Prostate gland (tissue), 2 donors: ENCODE results near the gene INHBE. TPM values are rescaled to one million over a fixed set of nuclear protein-coding genes. Genes with fewer than 3 reads are reported as not detected.

Experiments
- DNase-seq: peaks from one replicate; pipeline ENCODE4 v3.0.0-alpha.2; 2019; ENCODE audit warnings: low spot score
- H3K27ac ChIP-seq, 2 donors: fragments of 200-600 bp; sonication (generic); 2 replicates each; pipeline ENCODE4 v1.5.1; 2017 to 2019
- H3K27me3 ChIP-seq: fragments of 200-600 bp; sonication (generic); replicated peaks from 2 replicates; pipeline ENCODE4 v1.5.1; 2019; ENCODE audit not compliant: insufficient read depth
- H3K36me3 ChIP-seq, 2 donors: fragments of 200-600 bp; sonication (generic); 1 replicate in 1 of 2; 2 replicates in 1 of 2; pipeline versions ENCODE4 v1.5.1 to v1.8.1; 2017 to 2019
- H3K4me1 ChIP-seq: fragments of 200-600 bp; sonication (generic); replicated peaks from 2 replicates; pipeline ENCODE4 v1.5.1; 2019
- H3K4me3 ChIP-seq, 2 donors: fragments of 200-600 bp; sonication (generic); 2 replicates each; pipeline ENCODE4 v1.5.1; 2017 to 2019
- H3K9me3 ChIP-seq: fragments of 200-600 bp; sonication (generic); 2 replicates; pipeline ENCODE4 v1.5.1; 2017
- POLR2A ChIP-seq: fragments of 450-650 bp; IDR thresholded peaks from one replicate; pipeline ENCODE4 v1.6.1; 2016; ENCODE audit warnings: antibody characterized with exemption, mild to moderate bottlenecking
- POLR2AphosphoS5 ChIP-seq: sonication (generic); formaldehyde crosslinking; IDR thresholded peaks from one replicate; pipeline ENCODE4 v1.6.1; 2017; ENCODE audit warnings: antibody characterized with exemption
- WGBS: methylation state at CpG from one replicate; pipeline ENCODE4 v1.1.5; 2018; 5-methylcytosine and 5-hydroxymethylcytosine counted together
- intact Hi-C: fragments of 100-400 bp; cut with DNase I; formaldehyde crosslinking; loops from one replicate; pipeline ENCODE4 v1.14.2; 2022
- total RNA-seq, 2 donors: library from RNA; depleted of rRNA; stranded (reverse); fragments of >200 nt; gene quantifications; one replicate each; pipeline ENCODE4 v1.1.0, GENCODE V29; 2016
- TF ChIP-seq, protein P1 (sequence below), 4 experiments: fragments of 200-600 bp in 2 of 4; fragments of 450-650 bp in 2 of 4; sonication (generic) in 2 of 4; IDR thresholded peaks; 1 replicate in 3 of 4; 2 replicates in 1 of 4; pipeline ENCODE4 v1.5.1; 2016 to 2019; ENCODE audit warnings: antibody characterized with exemption in 4 of 4, mild to moderate bottlenecking in 2 of 4, moderate library complexity in 2 of 4

INHBE gene
- total RNA-seq, 2 donors from 2014 or later = not detected

DNA sequence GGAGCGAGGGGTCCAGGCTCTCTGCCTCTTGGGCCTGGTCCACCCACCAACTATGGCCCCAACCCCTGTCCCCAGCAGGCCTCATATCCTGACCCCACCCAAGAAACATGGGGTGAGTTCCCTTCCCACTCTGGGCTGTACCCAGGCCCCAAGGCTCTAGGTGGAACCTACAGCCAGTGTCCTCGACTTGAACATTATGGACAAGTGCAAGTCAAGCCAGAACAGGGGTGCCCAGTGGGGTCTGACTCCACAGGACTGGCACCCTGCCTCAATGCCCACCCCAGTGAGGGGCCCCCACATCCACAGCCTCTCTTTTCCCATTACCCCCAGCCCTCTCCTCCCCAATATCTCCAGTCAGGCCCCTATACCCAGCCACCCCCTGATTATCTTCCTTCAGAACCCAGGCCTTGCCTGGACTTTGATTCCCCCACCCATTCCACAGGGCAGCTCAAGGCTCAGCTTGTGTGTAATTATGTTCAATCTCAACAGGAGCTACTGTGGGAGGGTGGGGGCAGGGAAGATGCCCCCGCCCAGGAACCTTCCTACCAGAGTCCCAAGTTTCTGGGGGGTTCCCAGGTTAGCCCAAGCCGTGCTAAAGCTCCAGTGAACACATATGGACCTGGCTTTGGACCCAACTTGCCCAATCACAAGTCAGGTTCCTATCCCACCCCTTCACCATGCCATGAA, 16.0 kb downstream of the INHBE start:
- Histone ChIP-seq H3K4me1 (peaks cover 10% of the 10 kb centered on the region), H3K4me3 (no peak overlapping the region), H3K36me3 (no peaks in the 10 kb centered on the region), H3K27ac (no peak overlapping the region), H3K9me3 (no peaks in the 10 kb centered on the region), H3K27me3 (peaks cover 6% of the 10 kb centered on the region)
- intact Hi-C loops = no loop called here
- 94% methylated on average over 4 of the region's 4 CpGs for WGBS
- no peak for DNase-seq
- TF ChIP-seq POLR2A (no peak), POLR2AphosphoS5 (no peak)
- TF ChIP-seq, protein P1, sequence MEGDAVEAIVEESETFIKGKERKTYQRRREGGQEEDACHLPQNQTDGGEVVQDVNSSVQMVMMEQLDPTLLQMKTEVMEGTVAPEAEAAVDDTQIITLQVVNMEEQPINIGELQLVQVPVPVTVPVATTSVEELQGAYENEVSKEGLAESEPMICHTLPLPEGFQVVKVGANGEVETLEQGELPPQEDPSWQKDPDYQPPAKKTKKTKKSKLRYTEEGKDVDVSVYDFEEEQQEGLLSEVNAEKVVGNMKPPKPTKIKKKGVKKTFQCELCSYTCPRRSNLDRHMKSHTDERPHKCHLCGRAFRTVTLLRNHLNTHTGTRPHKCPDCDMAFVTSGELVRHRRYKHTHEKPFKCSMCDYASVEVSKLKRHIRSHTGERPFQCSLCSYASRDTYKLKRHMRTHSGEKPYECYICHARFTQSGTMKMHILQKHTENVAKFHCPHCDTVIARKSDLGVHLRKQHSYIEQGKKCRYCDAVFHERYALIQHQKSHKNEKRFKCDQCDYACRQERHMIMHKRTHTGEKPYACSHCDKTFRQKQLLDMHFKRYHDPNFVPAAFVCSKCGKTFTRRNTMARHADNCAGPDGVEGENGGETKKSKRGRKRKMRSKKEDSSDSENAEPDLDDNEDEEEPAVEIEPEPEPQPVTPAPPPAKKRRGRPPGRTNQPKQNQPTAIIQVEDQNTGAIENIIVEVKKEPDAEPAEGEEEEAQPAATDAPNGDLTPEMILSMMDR (IDR thresholded peaks at IDR 0.05) = no peak

DNA sequence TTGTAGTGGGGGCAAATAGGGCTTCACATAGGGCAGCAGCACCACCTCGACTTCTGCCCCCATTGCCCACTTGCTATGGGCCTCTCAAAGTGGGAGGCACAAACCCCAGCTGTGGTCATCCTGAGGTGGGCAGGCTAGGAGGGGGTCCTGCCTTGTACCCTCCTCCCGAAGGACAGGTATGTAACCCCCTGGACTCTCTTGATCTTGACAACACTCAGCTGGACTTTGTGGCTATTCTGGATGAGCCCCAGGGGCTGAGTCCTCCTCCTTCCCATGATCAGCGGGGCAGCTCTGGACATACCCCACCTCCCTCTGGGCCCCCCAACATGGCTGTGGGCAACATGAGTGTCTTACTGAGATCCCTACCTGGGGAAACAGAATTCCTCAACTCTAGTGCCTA, 16.6 kb downstream of the INHBE start:
- 97% methylated on average over 3 of the region's 3 CpGs for WGBS
- H3K27me3 ChIP-seq = peaks cover 10% of the 10 kb centered on the region
- intact Hi-C loops = no loop called here

DNA sequence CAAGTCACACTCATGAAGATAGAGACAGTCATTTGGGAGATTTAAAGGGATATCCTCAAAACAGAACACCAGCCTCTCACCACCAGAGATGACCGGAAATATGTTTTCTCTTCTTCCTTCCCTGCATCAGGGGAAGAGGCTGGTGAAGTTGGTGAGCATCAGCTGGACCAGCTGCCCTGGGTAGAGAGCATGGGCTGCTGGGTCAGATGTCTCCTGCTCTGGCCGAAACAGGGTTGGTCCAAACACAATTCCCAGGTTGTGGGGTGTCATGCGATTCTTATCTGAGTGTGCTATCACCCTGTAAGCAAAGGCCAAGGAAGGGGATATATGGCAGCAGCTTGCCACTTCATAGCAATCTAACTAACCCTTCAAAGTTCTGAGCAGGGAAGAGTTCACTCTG, 17.3 kb downstream of the INHBE start:
- intact Hi-C loops = no loop called here
- no peak for DNase-seq
- 83% methylated on average over 3 of the region's 3 CpGs for WGBS
- TF ChIP-seq POLR2AphosphoS5 = no peak
- no peak for TF ChIP-seq POLR2A
- H3K9me3 ChIP-seq = no peaks in the 10 kb centered on the region
- peaks cover 13% of the 10 kb centered on the region for H3K4me1 ChIP-seq
- H3K36me3 ChIP-seq = no peaks in the 10 kb centered on the region
- H3K27ac ChIP-seq = no peak overlapping the region
- H3K27me3 ChIP-seq = peaks cover 10% of the 10 kb centered on the region
- H3K4me3 ChIP-seq = no peak overlapping the region

More for the DNA sequence above, 16.6 kb downstream of the INHBE start:
- Histone ChIP-seq H3K36me3 (no peaks in the 10 kb centered on the region), H3K9me3 (no peaks in the 10 kb centered on the region), H3K4me3 (no peak overlapping the region), H3K27ac (no peak overlapping the region), H3K4me1 (peaks cover 13% of the 10 kb centered on the region)
- no peak for DNase-seq
- TF ChIP-seq, protein P1 (IDR thresholded peaks at IDR 0.05) = no peak
- TF ChIP-seq POLR2A = no peak
- no peak for TF ChIP-seq POLR2AphosphoS5

DNA sequence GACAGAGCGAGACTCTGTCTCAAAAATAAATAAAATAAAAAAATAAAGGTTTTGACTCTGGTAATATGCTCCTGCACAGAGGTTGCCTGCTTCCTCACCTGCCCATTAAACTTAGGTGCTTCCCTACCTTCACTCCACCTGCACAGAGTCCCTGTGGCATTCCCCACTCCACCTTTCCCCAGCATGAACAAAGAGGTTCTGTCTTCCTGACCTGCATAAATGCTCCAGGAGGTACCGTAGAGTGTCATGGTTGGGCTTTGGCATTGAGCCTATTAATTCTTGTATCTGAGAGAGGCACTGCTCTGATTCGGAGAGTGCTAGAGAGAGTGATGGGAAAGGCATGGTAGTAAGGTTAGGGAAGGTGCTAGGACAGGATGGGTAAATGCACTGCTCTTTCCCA, 18.3 kb downstream of the INHBE start:
- no peak for DNase-seq
- Histone ChIP-seq H3K36me3 (no peaks in the 10 kb centered on the region), H3K4me1 (peaks cover 13% of the 10 kb centered on the region), H3K27ac (no peak overlapping the region), H3K9me3 (no peaks in the 10 kb centered on the region), H3K27me3 (peaks cover 10% of the 10 kb centered on the region), H3K4me3 (no peak overlapping the region)
- intact Hi-C loops = no loop called here
- WGBS = 36% methylated on average over 3 of the region's 3 CpGs
- TF ChIP-seq POLR2A = no peak
- TF ChIP-seq, protein P1 (IDR thresholded peaks at IDR 0.05) = no peak
- no peak for TF ChIP-seq POLR2AphosphoS5

DNA sequence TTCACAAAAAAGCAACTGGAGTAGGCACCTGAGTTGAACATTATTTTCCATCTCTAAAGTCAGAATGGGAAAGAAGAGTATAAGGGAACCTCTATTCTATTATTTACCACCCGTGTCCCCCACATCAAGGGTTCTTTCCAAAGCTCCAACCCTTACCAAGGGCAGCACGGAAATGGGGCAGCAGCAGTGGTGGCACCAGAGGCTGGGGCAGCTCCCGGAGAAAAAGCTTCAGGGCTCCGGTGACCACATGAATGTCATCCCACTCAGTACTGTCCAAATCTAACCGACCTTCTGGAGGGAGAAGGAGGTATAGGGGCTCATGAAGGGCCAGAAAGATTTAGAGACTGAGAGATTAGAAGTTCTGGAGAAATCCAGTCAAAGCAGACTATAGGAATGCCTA, 18.8 kb downstream of the INHBE start:
- TF ChIP-seq POLR2A = no peak
- TF ChIP-seq, protein P1 (IDR thresholded peaks at IDR 0.05) = no peak
- TF ChIP-seq POLR2AphosphoS5 = no peak
- DNase-seq = no peak
- 88% methylated on average over 5 of the region's 5 CpGs for WGBS
- Histone ChIP-seq H3K4me1 (peaks cover 13% of the 10 kb centered on the region), H3K4me3 (no peak overlapping the region), H3K27ac (no peak overlapping the region), H3K36me3 (no peaks in the 10 kb centered on the region), H3K27me3 (peaks cover 10% of the 10 kb centered on the region), H3K9me3 (no peaks in the 10 kb centered on the region)
- intact Hi-C loops = no loop called here
